Heart left ventricle (tissue), 16 donors: ENCODE results near the gene KCNC1. TPM values are rescaled to one million over a fixed set of nuclear protein-coding genes. Genes with fewer than 3 reads are reported as not detected.

Experiments used
- ATAC-seq, 4 donors: fragments of 200-7000 bp; cut with Tn5 transposase; one replicate each; pipeline ENCODE4 v1.9.1; 2020 to 2022; ENCODE audit warnings: moderate library complexity in 4 of 4, mild to moderate bottlenecking in 3 of 4, moderate number of reproducible peaks in 1 of 4
- DNase-seq, 5 donors: peaks; one replicate each; pipeline ENCODE4 v3.0.0-alpha.2; 2020
- H3K27ac ChIP-seq, 12 donors: fragments of 200-600 bp; sonication (generic) in 4 of 12; one replicate each; pipeline versions ENCODE4 v1.5.0 to v1.8.0; 2016 to 2022; ENCODE audit warnings: mild to moderate bottlenecking in 2 of 12
- H3K27me3 ChIP-seq, 9 donors: fragments of 200-600 bp; sonication (generic) in 2 of 9; one replicate each; pipeline versions ENCODE4 v1.5.1 to v1.8.0; 2016 to 2022; ENCODE audit warnings: mild to moderate bottlenecking in 3 of 9
- H3K36me3 ChIP-seq, 9 donors: fragments of 200-600 bp; sonication (generic) in 2 of 9; one replicate each; pipeline versions ENCODE4 v1.5.0 to v1.8.0; 2018 to 2022; ENCODE audit warnings: mild to moderate bottlenecking in 2 of 9
- H3K4me1 ChIP-seq, 12 donors: fragments of 200-600 bp; sonication (generic) in 4 of 12; one replicate each; pipeline versions ENCODE4 v1.5.0 to v1.8.0; 2016 to 2022; ENCODE audit warnings: mild to moderate bottlenecking in 3 of 12
- H3K4me3 ChIP-seq, 12 donors: fragments of 200-600 bp; sonication (generic) in 4 of 12; one replicate each; pipeline versions ENCODE4 v1.5.0 to v1.8.0; 2017 to 2022; ENCODE audit warnings: mild to moderate bottlenecking in 9 of 12, moderate library complexity in 4 of 12
- H3K9me3 ChIP-seq, 12 donors: fragments of 200-600 bp; sonication (generic) in 4 of 12; one replicate each; pipeline versions ENCODE4 v1.5.0 to v1.8.0; 2016 to 2022; ENCODE audit warnings: mild to moderate bottlenecking in 1 of 12
- POLR2A ChIP-seq, 2 donors: fragments of 450-650 bp; IDR thresholded peaks; one replicate each; pipeline ENCODE4 v1.6.1; 2017; ENCODE audit warnings: antibody characterized with exemption in 2 of 2, mild to moderate bottlenecking in 2 of 2, moderate library complexity in 2 of 2
- WGBS, 4 donors: extraction: QIAGEN DNeasy Blood & Tissue Kit in 2 of 4; methylation state at CpG; one replicate each; pipeline versions ENCODE4 v1.1.5 to v1.1.7; 2013 to 2018; 5-methylcytosine and 5-hydroxymethylcytosine counted together
- intact Hi-C, 10 donors: fragments of 100-400 bp; cut with DNase I; formaldehyde crosslinking; loops; one replicate each; pipeline versions ENCODE4 v1.11.1 to v1.14.2; 2022
- polyA plus RNA-seq, 2 donors: library from polyadenylated mRNA; stranded (reverse); fragments of 200-250 nt; gene quantifications; one replicate each; pipeline ENCODE4 v1.2.3, GENCODE V29; 2013
- total RNA-seq, 9 donors: library from RNA; depleted of rRNA in 2 of 9; stranded (reverse); fragments of >200 nt in 2 of 9; fragmentation: NEBNext Ultra II Directional in 3 of 9; extraction: Animal tissue kit (Norgen Biotek cat#: 25700) in 3 of 9; gene quantifications; one replicate each; pipeline versions ENCODE4 v1.1.0 to v1.2.4, GENCODE V29; 2016 to 2023
- TF ChIP-seq, protein P1 (sequence below), 12 donors: fragments of 200-600 bp; sonication (generic) in 4 of 12; IDR thresholded peaks; one replicate each; pipeline versions ENCODE4 v1.5.0 to v1.8.0; 2018 to 2022; ENCODE audit warnings: antibody characterized with exemption in 12 of 12, mild to moderate bottlenecking in 5 of 12
- donor health status: ischemic (EF 13 %, LVEDD 7.1; RV severe dilation, severe dysfunction).
- donor health status: healthy with polysubstance abuse.
- donor health status: DM: no; HTN: yes; CAD: no.
- donor health status: DM: no; HTN: no; CAD: no.
- donor health status: ischemic (EF 25% LVEDD 6.9; RV normal size, moderate dysfunction).
- donor health status: ischemic (EF 25% LVEDD 5.7; RV mildly dilated, moderate dysfunction).
- donor health status: healthy.
- donor health status: DM: yes; HTN: yes; CAD: no.
- donor health status: ischemic (EF 35%, LVEDD 5.7; RV mildly dilated, moderate dysfunction).
- donor health status: nonischemic (EF 11% LVEDD 7.7; RV severe dilation, severe dysfunction).
- donor health status: DM: yes; HTN: yes; CAD: no.
- donor health status: PGD.
- donor health status: ischemic (EF 29% LVEDD 5.4; RV normal size, mild dysfunction).
- donor health status: nonischemic (EF 23%, LVEDD 6.1; RV moderate dilation, normal function).

Gene KCNC1
- total and polyA plus RNA-seq, 11 donors = 0.02 to 0.25 (median 0.05) TPM; not detected in 8

DNA sequence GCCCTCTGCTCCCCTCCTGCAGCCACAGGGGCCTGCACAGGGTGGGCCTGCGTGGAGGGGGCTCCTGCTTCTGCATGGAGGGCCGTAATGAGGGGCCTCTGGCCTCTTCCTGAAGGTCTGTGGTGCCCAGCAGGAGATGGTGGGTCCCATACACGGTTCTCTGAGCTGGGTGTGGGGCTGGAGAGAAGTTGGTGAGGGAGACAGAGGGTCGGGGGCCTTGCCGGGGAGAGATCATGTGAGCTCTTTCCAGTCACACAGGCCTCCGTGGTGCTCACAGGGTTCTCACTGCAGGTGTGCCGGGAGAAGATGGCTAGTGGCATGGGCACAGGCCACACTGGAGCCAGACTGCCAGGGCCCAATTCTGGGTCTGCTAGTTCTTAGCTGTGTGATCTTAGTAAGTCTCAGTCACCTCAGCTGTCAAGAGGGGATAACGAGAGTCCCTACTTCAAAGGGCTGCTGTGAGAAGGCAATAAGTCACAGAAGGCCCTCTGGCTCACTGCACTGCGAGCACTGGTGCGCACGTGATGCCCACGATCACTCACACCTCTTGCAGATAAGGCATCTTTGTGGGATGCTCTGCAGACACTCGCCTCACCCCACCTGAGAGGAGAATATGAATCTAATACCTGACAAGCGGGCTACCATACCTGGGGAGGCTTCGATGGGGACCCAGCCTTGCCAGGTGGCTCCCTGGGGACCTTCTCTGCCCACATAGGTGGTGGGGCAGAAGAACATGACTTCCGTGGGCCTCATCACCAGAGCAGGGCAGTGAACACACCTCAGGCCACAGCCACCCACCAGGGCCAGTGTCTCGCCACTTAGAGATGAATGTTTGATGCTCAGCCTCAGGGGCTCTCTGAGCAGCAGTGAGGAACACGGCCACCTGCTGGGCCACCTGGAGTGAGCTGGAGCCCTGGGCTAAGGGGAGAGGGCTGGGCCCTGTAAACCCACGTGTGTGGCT, 14.5 kb downstream of the KCNC1 start:
- intact Hi-C loops = no loop called here
- WGBS, 4 donors = 77 to 83% (median 81%) methylated on average over 14 to 19 of the region's 19 CpGs

DNA sequence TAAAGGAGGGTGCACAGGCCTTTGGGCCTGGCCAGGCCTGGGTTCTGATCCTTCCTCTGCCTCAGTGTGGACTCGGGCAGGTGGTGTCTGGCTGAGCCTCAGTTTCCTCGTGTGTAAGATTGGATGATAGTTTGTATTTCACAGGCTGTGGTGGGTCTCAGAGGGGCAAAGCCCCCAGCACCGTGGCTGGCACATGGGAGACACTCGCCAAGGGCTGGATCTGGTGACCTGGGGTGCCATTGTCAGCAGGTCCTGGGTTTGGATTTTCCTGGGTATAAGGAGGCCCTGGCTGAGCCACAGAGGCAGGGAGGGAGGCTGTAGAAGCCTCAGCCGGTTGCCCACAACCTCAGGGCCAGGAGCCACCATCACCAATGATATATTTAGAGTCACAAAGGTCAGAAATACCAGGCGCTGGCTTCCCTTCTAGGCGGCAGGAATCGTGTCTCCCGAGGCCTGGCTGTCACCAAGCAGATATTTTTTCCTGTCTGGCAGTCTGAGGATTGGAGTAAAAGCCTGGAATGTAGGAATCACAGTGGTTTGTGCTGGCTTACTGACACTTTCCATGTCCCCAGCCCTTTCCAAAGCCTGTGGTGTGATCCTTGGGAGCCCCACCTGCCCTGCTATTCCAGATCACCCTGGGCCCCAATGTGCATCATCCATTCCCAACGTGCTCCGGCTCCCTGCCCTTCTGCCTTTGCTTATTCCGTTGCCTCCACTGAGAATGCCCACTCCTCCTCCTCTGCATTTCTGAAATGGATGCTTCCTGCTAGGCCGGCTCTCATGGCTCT, 15.6 kb downstream of the KCNC1 start:
- 41 to 53% (median 49%) methylated on average over 12 to 13 of the region's 13 CpGs for WGBS, 4 donors
- Histone ChIP-seq H3K27ac (peak overlapping the region in 2 of 12 donors; percentile 51 to 53), H3K9me3 (no peaks in the 10 kb centered on the region), H3K4me1 (peaks cover 0 to 9% (median 0%) of the 10 kb centered on the region in 12 donors), H3K4me3 (no peak overlapping the region), H3K27me3 (no peaks in the 10 kb centered on the region), H3K36me3 (no peaks in the 10 kb centered on the region)
- intact Hi-C loops = no loop called here
- DNase-seq = peak in 2 of 5 donors; percentile 2 to 44
- peak in 3 of 4 donors; percentile 52 to 85 (median 70) for ATAC-seq
- no peak for TF ChIP-seq POLR2A (IDR thresholded peaks at IDR 0.05)
- TF ChIP-seq, protein P1, sequence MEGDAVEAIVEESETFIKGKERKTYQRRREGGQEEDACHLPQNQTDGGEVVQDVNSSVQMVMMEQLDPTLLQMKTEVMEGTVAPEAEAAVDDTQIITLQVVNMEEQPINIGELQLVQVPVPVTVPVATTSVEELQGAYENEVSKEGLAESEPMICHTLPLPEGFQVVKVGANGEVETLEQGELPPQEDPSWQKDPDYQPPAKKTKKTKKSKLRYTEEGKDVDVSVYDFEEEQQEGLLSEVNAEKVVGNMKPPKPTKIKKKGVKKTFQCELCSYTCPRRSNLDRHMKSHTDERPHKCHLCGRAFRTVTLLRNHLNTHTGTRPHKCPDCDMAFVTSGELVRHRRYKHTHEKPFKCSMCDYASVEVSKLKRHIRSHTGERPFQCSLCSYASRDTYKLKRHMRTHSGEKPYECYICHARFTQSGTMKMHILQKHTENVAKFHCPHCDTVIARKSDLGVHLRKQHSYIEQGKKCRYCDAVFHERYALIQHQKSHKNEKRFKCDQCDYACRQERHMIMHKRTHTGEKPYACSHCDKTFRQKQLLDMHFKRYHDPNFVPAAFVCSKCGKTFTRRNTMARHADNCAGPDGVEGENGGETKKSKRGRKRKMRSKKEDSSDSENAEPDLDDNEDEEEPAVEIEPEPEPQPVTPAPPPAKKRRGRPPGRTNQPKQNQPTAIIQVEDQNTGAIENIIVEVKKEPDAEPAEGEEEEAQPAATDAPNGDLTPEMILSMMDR (IDR thresholded peaks at IDR 0.05) = no peak

More for the DNA sequence above, 14.5 kb downstream of the KCNC1 start:
- H3K4me3 ChIP-seq = no peak overlapping the region
- H3K27ac ChIP-seq = no peak overlapping the region
- H3K9me3 ChIP-seq = no peaks in the 10 kb centered on the region
- H3K4me1 ChIP-seq = peaks cover 0 to 9% (median 0%) of the 10 kb centered on the region in 12 donors
- no peaks in the 10 kb centered on the region for H3K27me3 ChIP-seq
- DNase-seq (peak in 1 of 5 donors; percentile 19), ATAC-seq (no peak)
- no peaks in the 10 kb centered on the region for H3K36me3 ChIP-seq
- TF ChIP-seq, protein P1 (IDR thresholded peaks at IDR 0.05) = no peak
- no peak for TF ChIP-seq POLR2A (IDR thresholded peaks at IDR 0.05)

DNA sequence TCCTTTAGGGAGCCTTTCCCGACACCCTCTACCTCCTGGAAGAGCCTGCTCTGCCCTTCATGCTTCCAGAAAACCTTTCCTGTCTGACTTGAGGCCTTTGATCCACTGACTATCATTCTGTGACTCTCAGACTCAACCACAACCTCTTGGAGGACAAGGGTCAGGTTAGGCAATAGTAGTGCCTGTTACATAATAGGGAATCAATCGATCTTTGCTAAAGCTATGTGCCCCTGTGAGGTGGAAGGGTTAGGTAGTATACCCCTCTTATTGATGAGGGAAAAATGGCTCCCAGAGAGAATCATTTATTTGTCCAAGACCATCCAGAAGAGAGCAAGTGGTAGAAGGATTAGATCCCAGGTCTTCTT, 16.2 kb downstream of the KCNC1 start:
- H3K4me3 ChIP-seq = no peak overlapping the region
- DNase-seq (no peak), ATAC-seq (no peak)
- H3K27me3 ChIP-seq = no peaks in the 10 kb centered on the region
- H3K4me1 ChIP-seq = peaks cover 0 to 9% (median 0%) of the 10 kb centered on the region in 12 donors
- no peak for TF ChIP-seq POLR2A (IDR thresholded peaks at IDR 0.05)
- TF ChIP-seq, protein P1 (IDR thresholded peaks at IDR 0.05) = no peak
- H3K9me3 ChIP-seq = no peaks in the 10 kb centered on the region
- peak overlapping the region in 2 of 12 donors; percentile 51 to 53 for H3K27ac ChIP-seq
- H3K36me3 ChIP-seq = no peaks in the 10 kb centered on the region
- WGBS, 4 donors = 57 to 80% (median 71%) methylated on average over 2 of the region's 2 CpGs
- intact Hi-C loops = no loop called here

DNA sequence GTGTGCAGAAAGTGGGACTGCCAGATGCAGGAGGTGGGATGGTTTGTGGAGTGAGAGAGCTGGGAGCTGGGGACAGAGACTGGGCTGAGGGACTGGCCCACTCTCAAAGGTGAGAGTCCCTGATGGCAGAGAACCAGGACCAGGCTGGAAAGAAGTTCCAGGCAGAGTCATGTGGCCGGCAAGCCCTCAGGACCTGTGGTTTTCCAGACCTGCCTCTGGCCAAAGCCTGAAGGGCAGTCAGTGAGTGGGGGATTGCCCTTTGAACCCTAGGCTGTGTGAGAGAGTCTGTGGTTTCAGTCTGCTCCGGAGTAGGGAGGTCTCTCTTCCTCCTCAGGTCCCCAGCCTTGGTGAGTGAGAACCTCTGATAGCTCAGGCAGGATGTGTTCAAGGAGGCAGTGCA, 17.0 kb downstream of the KCNC1 start:
- peak in 1 of 5 donors; percentile 1 for DNase-seq
- peaks cover 0 to 9% (median 0%) of the 10 kb centered on the region in 12 donors for H3K4me1 ChIP-seq
- H3K27ac ChIP-seq = no peak overlapping the region
- H3K27me3 ChIP-seq = no peaks in the 10 kb centered on the region
- H3K9me3 ChIP-seq = no peaks in the 10 kb centered on the region
- H3K4me3 ChIP-seq = no peak overlapping the region
- no peaks in the 10 kb centered on the region for H3K36me3 ChIP-seq
- WGBS, 4 donors = 75 to 85% (median 77%) methylated on average over 2 of the region's 2 CpGs
- intact Hi-C loops = no loop called here
- TF ChIP-seq, protein P1 (IDR thresholded peaks at IDR 0.05) = no peak
- TF ChIP-seq POLR2A (IDR thresholded peaks at IDR 0.05) = no peak
- no peak for ATAC-seq
